HFFc6 (cell line): ENCODE results near the gene KRTAP10-3. TPM values are rescaled to one million over a fixed set of nuclear protein-coding genes. Genes with fewer than 3 reads are reported as not detected.

Experiments
- DNase-seq: peaks from one replicate; pipeline ENCODE4 v3.0.0-alpha.2; 2018
- H3K27ac Mint-ChIP-seq: 2 replicates; pipeline ENCODE4 v1.8.0; 2020; ENCODE audit warnings: mild to moderate bottlenecking, mixed read lengths
- H3K27me3 Mint-ChIP-seq: 2 replicates; pipeline ENCODE4 v1.8.0; 2021; ENCODE audit warnings: mild to moderate bottlenecking, moderate library complexity, mixed read lengths; ENCODE audit not compliant: insufficient read depth
- H3K36me3 Mint-ChIP-seq: 2 replicates; pipeline ENCODE4 v1.8.0; 2021; ENCODE audit warnings: low read depth, mixed read lengths
- H3K4me1 Mint-ChIP-seq: 2 replicates; pipeline ENCODE4 v1.8.0; 2020; ENCODE audit warnings: low read depth, mixed read lengths
- H3K4me3 Mint-ChIP-seq: 2 replicates; pipeline ENCODE4 v1.8.0; 2020; ENCODE audit warnings: mild to moderate bottlenecking, moderate library complexity, mixed read lengths
- H3K9me3 Mint-ChIP-seq: 2 replicates; pipeline ENCODE4 v1.8.0; 2020; ENCODE audit warnings: mild to moderate bottlenecking, mixed read lengths
- CTCF ChIP-seq: fragments of 200-600 bp; sonication (generic); IDR thresholded peaks from 2 replicates; pipeline ENCODE4 v1.5.0; 2021; ENCODE audit warnings: antibody characterized with exemption, mild to moderate bottlenecking
- total RNA-seq, 6 experiments: library from RNA; stranded (reverse); fragmentation: NEBNext Ultra II Directional; extraction: Animal tissue kit (Norgen Biotek cat#: 25700); gene quantifications; 2 replicates in 1 of 6; 3 replicates in 5 of 6; pipeline ENCODE4 v1.2.3, GENCODE V29; 2021

Gene KRTAP10-3
- total RNA-seq, 6 experiments from 2014 or later, result not detected

GRCh38 chr21:44590311-44590721 is 31.7 kb upstream of the KRTAP10-3 start:
- no peak for DNase-seq
- H3K27me3 Mint-ChIP-seq, result peaks cover 9% of the 10 kb centered on the region
- no peak overlapping the region for H3K27ac Mint-ChIP-seq
- no peak for TF ChIP-seq CTCF
- H3K4me1 Mint-ChIP-seq, result peaks cover 9% of the 10 kb centered on the region; the same call in 1 of the 2 replicates
- H3K36me3 Mint-ChIP-seq, result no peaks in the 10 kb centered on the region; the same call in 1 of the 2 replicates
- H3K4me3 Mint-ChIP-seq, result no peak overlapping the region
- peaks cover 13% of the 10 kb centered on the region for H3K9me3 Mint-ChIP-seq

- Mint-ChIP-seq H3K27ac (no peak overlapping the region), H3K36me3 (no peaks in the 10 kb centered on the region; the same call in 1 of the 2 replicates), H3K4me1 (peaks cover 9% of the 10 kb centered on the region; the same call in 1 of the 2 replicates), H3K9me3 (peaks cover 15% of the 10 kb centered on the region), H3K27me3 (peaks cover 7% of the 10 kb centered on the region), H3K4me3 (no peak overlapping the region)
- TF ChIP-seq CTCF, result no peak
- no peak for DNase-seq
Measured at GRCh38 chr21:44589586-44590305, 31.2 kb upstream of the KRTAP10-3 start.

GRCh38 chr21:44589094-44589493 is 30.5 kb upstream of the KRTAP10-3 start:
- DNase-seq, result no peak
- peaks cover 15% of the 10 kb centered on the region for H3K9me3 Mint-ChIP-seq
- H3K27ac Mint-ChIP-seq, result no peak overlapping the region
- no peak for TF ChIP-seq CTCF
- H3K27me3 Mint-ChIP-seq, result peaks cover 5% of the 10 kb centered on the region
- no peak overlapping the region for H3K4me3 Mint-ChIP-seq
- H3K36me3 Mint-ChIP-seq, result no peaks in the 10 kb centered on the region; the same call in 1 of the 2 replicates
- peaks cover 9% of the 10 kb centered on the region; the same call in 1 of the 2 replicates for H3K4me1 Mint-ChIP-seq

GRCh38 chr21:44585892-44586291 is 27.3 kb upstream of the KRTAP10-3 start:
- no peaks in the 10 kb centered on the region for H3K4me1 Mint-ChIP-seq
- H3K27ac Mint-ChIP-seq, result no peak overlapping the region
- no peaks in the 10 kb centered on the region; the same call in none of the 2 replicates for H3K36me3 Mint-ChIP-seq
- DNase-seq, result no peak
- peaks cover 36% of the 10 kb centered on the region for H3K9me3 Mint-ChIP-seq
- peaks cover 5% of the 10 kb centered on the region for H3K27me3 Mint-ChIP-seq
- TF ChIP-seq CTCF, result no peak
- H3K4me3 Mint-ChIP-seq, result no peak overlapping the region

- no peak for DNase-seq
- H3K4me3 Mint-ChIP-seq, result no peak overlapping the region
- H3K9me3 Mint-ChIP-seq, result peaks cover 46% of the 10 kb centered on the region
- no peaks in the 10 kb centered on the region; the same call in none of the 2 replicates for H3K36me3 Mint-ChIP-seq
- no peak for TF ChIP-seq CTCF
- peaks cover 5% of the 10 kb centered on the region for H3K27me3 Mint-ChIP-seq
- no peaks in the 10 kb centered on the region for H3K4me1 Mint-ChIP-seq
- no peak overlapping the region for H3K27ac Mint-ChIP-seq
Measured at GRCh38 chr21:44583800-44584147, 25.2 kb upstream of the KRTAP10-3 start.
